Measurements from ENCODE around the gene FHOD1. TPM values are rescaled to one million over a fixed set of nuclear protein-coding genes. Genes with fewer than 3 reads are reported as not detected.

The FHOD1 gene
- total and polyA plus RNA-seq, 9 of the 15 experiments (the other 6 are each of a cell fraction or from before 2014, with no cell fraction given): 18.7 to 126 (median 32.3) TPM

DNA sequence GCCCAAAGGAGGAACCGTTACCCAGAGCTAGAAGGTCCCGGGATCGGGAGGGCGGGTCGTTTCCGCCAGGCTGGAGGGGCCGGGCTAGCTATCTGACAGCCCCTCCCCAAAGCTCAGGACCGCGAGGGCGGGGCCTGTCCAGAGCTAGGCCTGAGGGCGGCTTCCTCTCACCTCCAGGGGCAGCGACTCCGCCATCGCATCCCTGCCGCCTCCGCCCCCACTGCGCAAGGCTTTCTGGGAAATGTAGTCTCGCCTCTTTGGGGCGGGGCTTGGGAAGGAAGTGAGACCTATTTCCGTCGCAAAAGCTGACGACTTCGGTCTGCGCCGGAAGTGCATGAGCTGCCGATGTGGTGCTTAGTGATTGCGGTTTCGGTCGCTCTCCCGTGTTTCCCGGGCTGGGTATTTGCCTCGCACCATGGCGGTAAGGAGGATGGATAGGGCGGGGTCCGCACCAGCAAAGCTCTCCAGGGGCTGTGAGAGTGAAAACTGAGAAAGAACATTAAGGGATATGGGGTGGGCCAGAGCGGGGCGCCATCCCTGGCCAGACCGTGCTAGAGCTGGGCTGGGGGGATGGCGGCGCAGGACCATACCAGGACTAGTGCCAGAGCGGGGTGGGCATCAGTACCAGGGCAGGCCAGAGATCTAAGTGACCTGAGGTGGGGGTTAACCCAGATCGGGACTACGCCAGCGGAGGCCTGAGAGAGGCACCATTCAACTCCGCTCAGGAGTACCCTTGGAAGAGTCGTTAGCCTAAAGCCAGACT, 20.3 kb downstream of the FHOD1 start, which contains the start of gene TMEM208 (continued):
- TF ChIP-seq MTA1 (IDR thresholded peaks at IDR 0.05; ENCODE audit: borderline replicate concordance) (peak; percentile 100), ZNF561 (CRISPR knock-in tag; conservative IDR thresholded peaks at IDR 0.05) (no peak), MEIS2 (IDR thresholded peaks at IDR 0.05; ENCODE audit: partially characterized antibody) (peak; percentile 56), KLF6 (CRISPR knock-in tag; IDR thresholded peaks at IDR 0.05; ENCODE audit: borderline replicate concordance) (no peak), SIN3B (IDR thresholded peaks at IDR 0.05; ENCODE audit: low read depth) (peak; percentile 99), TEAD1 (CRISPR knock-in tag; IDR thresholded peaks at IDR 0.05) (peak in 1 of 2 experiments; percentile 61; a peak in 1 of 4 replicates), ZNF224 (CRISPR knock-in tag; IDR thresholded peaks at IDR 0.05) (no peak), KLF16 (IDR thresholded peaks at IDR 0.05) (no peak), ZNF232 (CRISPR knock-in tag; IDR thresholded peaks at IDR 0.05) (no peak), ZNF445 (CRISPR knock-in tag; IDR thresholded peaks at IDR 0.05; ENCODE audit: low read depth) (no peak), GATAD2A (IDR thresholded peaks at IDR 0.05) (no peak), ZC3H4 (CRISPR knock-in tag; IDR thresholded peaks at IDR 0.05; ENCODE audit: borderline replicate concordance) (peak; percentile 46; the same call in 1 of the 2 replicates), FUS (optimal IDR thresholded peaks at IDR 0.05; ENCODE audit: low read depth, low read length) (no peak), HDAC3 (IDR thresholded peaks at IDR 0.05; ENCODE audit: borderline replicate concordance, partially characterized antibody) (no peak), ZNF316 (IDR thresholded peaks at IDR 0.05) (no peak), TARDBP (IDR thresholded peaks at IDR 0.05) (no peak), RBM15 (IDR thresholded peaks at IDR 0.05; ENCODE audit: insufficient read depth, low read length) (no peak), ZNF449 (CRISPR knock-in tag; IDR thresholded peaks at IDR 0.05) (no peak), EZH2 (IDR thresholded peaks at IDR 0.05; ENCODE audit: borderline replicate concordance, low read depth, low read length) (no peak), SNRNP70 (optimal IDR thresholded peaks at IDR 0.05; ENCODE audit: low read depth, low read length) (no peak), DACH1 (IDR thresholded peaks at IDR 0.05; ENCODE audit: partially characterized antibody) (no peak), SNIP1 (IDR thresholded peaks at IDR 0.05; ENCODE audit: low read depth) (no peak), POLR2G (IDR thresholded peaks at IDR 0.05; ENCODE audit: low read depth, low read length) (peak; percentile 84)
- TF ChIP-seq, protein P1, sequence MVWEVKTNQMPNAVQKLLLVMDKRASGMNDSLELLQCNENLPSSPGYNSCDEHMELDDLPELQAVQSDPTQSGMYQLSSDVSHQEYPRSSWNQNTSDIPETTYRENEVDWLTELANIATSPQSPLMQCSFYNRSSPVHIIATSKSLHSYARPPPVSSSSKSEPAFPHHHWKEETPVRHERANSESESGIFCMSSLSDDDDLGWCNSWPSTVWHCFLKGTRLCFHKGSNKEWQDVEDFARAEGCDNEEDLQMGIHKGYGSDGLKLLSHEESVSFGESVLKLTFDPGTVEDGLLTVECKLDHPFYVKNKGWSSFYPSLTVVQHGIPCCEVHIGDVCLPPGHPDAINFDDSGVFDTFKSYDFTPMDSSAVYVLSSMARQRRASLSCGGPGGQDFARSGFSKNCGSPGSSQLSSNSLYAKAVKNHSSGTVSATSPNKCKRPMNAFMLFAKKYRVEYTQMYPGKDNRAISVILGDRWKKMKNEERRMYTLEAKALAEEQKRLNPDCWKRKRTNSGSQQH (CRISPR knock-in tag; IDR thresholded peaks at IDR 0.05): no peak
- TF ChIP-seq, protein P2, sequence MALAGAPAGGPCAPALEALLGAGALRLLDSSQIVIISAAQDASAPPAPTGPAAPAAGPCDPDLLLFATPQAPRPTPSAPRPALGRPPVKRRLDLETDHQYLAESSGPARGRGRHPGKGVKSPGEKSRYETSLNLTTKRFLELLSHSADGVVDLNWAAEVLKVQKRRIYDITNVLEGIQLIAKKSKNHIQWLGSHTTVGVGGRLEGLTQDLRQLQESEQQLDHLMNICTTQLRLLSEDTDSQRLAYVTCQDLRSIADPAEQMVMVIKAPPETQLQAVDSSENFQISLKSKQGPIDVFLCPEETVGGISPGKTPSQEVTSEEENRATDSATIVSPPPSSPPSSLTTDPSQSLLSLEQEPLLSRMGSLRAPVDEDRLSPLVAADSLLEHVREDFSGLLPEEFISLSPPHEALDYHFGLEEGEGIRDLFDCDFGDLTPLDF (CRISPR knock-in tag; IDR thresholded peaks at IDR 0.05): no peak
- TF ChIP-seq, protein P3, sequence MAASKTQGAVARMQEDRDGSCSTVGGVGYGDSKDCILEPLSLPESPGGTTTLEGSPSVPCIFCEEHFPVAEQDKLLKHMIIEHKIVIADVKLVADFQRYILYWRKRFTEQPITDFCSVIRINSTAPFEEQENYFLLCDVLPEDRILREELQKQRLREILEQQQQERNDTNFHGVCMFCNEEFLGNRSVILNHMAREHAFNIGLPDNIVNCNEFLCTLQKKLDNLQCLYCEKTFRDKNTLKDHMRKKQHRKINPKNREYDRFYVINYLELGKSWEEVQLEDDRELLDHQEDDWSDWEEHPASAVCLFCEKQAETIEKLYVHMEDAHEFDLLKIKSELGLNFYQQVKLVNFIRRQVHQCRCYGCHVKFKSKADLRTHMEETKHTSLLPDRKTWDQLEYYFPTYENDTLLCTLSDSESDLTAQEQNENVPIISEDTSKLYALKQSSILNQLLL (CRISPR knock-in tag; IDR thresholded peaks at IDR 0.05; ENCODE audit: borderline replicate concordance): no peak

Data from K562 (cell line).